ENCODE data around the gene TMX1.

DNA sequence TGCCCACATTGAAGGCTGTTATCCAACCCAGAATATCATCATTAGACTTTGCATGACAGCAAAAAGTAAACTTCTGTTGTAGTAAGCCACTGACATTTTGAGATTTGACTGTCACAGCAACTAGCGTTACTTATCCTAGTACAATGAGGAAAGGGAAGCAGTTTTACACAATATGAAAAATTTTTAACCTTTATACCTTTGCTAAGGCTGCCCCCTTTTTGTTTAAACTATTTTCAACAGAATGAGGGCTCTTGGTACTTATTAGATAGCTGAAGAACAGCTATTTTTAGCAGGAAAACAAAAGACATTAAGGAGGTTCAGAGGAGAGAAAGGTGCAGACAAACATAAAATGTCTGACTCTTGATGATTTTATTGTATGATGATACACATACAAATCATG, 23.4 kb upstream of the TMX1 start:
- TF ChIP-seq, protein P1, sequence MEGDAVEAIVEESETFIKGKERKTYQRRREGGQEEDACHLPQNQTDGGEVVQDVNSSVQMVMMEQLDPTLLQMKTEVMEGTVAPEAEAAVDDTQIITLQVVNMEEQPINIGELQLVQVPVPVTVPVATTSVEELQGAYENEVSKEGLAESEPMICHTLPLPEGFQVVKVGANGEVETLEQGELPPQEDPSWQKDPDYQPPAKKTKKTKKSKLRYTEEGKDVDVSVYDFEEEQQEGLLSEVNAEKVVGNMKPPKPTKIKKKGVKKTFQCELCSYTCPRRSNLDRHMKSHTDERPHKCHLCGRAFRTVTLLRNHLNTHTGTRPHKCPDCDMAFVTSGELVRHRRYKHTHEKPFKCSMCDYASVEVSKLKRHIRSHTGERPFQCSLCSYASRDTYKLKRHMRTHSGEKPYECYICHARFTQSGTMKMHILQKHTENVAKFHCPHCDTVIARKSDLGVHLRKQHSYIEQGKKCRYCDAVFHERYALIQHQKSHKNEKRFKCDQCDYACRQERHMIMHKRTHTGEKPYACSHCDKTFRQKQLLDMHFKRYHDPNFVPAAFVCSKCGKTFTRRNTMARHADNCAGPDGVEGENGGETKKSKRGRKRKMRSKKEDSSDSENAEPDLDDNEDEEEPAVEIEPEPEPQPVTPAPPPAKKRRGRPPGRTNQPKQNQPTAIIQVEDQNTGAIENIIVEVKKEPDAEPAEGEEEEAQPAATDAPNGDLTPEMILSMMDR (IDR thresholded peaks at IDR 0.05): no peak
- TF ChIP-seq POLR2AphosphoS5 (IDR thresholded peaks at IDR 0.05): no peak
